ENCODE measurements around the gene DENND4A. TPM values are rescaled to one million over a fixed set of nuclear protein-coding genes. Genes with fewer than 3 reads are reported as not detected.

The DENND4A gene
- total and polyA plus RNA-seq, 8 donors: 20.6 to 26.3 (median 23.7) TPM

DNA sequence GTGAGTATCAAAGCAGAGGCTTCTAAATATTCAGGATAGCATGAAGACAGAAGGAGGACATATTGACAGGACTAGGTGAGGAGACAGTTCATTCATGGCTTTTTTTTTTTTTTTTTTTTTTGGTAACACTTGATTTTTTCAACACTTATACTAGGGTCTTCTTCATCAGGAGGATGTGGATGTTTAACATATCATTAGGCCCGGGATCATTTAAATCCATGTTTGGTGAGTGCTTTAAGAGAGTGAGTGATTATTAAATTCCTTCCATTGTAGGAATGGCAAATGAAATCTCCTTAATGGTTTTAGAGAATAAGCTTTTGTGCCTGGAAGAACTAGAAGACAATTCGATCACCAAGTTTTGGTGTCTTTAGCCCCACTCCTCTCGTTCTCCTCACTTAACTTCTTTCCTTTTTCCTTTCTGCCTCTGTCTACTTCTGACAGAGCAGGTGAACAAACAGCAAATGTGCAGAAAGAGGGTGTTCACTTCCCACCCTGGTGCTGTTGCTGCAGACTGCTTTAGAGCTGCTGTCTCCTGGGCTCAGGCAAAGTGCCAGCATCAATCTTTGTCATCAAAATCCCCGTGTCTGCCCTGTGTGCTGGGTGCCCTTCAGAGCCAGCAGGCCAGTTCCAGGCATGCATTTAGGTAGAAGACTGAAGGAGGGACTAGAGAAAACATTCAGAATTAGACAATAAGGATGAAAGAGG lies 41.6 kb upstream of the DENND4A start:
- Histone ChIP-seq H3K4me1 (peaks cover 14 to 79% of the 10 kb centered on the region in 2 donors), H3K4me3 (no peak overlapping the region), H3K27me3 (no peaks in the 10 kb centered on the region), H3K27ac (peak overlapping the region; percentile 84 to 96), H3K36me3 (no peaks in the 10 kb centered on the region), H3K9me3 (no peaks in the 10 kb centered on the region)
- DNase-seq (no peak), ATAC-seq (no peak)
- intact Hi-C loops (cut with DNase I): no loop called here
- TF ChIP-seq, protein P1, sequence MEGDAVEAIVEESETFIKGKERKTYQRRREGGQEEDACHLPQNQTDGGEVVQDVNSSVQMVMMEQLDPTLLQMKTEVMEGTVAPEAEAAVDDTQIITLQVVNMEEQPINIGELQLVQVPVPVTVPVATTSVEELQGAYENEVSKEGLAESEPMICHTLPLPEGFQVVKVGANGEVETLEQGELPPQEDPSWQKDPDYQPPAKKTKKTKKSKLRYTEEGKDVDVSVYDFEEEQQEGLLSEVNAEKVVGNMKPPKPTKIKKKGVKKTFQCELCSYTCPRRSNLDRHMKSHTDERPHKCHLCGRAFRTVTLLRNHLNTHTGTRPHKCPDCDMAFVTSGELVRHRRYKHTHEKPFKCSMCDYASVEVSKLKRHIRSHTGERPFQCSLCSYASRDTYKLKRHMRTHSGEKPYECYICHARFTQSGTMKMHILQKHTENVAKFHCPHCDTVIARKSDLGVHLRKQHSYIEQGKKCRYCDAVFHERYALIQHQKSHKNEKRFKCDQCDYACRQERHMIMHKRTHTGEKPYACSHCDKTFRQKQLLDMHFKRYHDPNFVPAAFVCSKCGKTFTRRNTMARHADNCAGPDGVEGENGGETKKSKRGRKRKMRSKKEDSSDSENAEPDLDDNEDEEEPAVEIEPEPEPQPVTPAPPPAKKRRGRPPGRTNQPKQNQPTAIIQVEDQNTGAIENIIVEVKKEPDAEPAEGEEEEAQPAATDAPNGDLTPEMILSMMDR (IDR thresholded peaks at IDR 0.05): no peak

- H3K4me1 ChIP-seq: peaks cover 14 to 83% of the 10 kb centered on the region in 2 donors
- H3K27ac ChIP-seq: peak overlapping the region; percentile 84 to 96
- TF ChIP-seq, protein P1 (IDR thresholded peaks at IDR 0.05): no peak
- peak; percentile 76 to 89 (median 85) for DNase-seq
- H3K27me3 ChIP-seq: no peaks in the 10 kb centered on the region
- intact Hi-C loops (cut with DNase I): no loop called here
- ATAC-seq: peak; percentile 87
- no peaks in the 10 kb centered on the region for H3K9me3 ChIP-seq
- H3K36me3 ChIP-seq: no peaks in the 10 kb centered on the region
- H3K4me3 ChIP-seq: peak overlapping the region in 1 of 2 donors; percentile 16
These were observed 40.7 kb upstream of the DENND4A start for GRCh38 chr15:65832549-65833364.

DNA sequence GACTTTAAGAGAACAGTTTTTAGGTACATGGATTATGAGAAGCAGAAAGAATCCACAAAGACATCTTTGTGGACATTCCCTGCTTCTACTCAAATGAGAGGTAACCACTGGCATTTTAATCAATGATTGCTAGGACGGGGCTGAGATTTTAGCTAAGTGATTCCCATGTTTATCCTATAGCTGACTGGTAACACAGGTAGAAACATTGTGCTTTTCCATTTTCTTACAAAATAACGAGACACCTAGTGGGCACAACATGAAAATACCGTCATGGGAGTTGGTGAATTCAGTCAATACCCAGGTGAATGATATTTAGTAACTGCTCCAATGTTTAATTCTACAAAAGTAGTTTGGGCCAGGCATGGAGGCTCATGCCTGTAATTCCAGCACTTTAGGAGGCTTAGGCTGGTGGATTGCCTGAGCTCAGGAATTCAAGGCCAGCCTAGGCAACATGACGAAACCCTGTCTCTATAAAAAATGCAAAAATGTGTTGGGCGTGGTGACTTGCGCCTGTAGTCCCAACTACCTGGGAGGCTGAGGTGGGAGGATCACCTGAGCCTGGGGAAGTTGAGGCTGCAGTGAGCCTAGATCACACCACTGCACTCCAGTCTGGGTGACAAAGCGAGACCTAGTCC lies 37.2 kb upstream of the DENND4A start:
- Histone ChIP-seq H3K4me1 (peaks cover 14 to 75% of the 10 kb centered on the region in 2 donors), H3K9me3 (no peaks in the 10 kb centered on the region), H3K4me3 (no peak overlapping the region), H3K27me3 (no peaks in the 10 kb centered on the region), H3K27ac (peak overlapping the region in 1 of 2 donors; percentile 41), H3K36me3 (no peaks in the 10 kb centered on the region)
- DNase-seq (no peak), ATAC-seq (peak; percentile 12)
- TF ChIP-seq, protein P1 (IDR thresholded peaks at IDR 0.05): peak; percentile 37 to 38
- intact Hi-C loops (cut with DNase I): no loop called here

GRCh38 chr15:65828585-65828984 lies 36.5 kb upstream of the DENND4A start:
- DNase-seq (no peak), ATAC-seq (no peak)
- H3K36me3 ChIP-seq: no peaks in the 10 kb centered on the region
- peaks cover 14 to 71% of the 10 kb centered on the region in 2 donors for H3K4me1 ChIP-seq
- H3K27ac ChIP-seq: peak overlapping the region in 1 of 2 donors; percentile 41
- H3K27me3 ChIP-seq: no peaks in the 10 kb centered on the region
- intact Hi-C loops (cut with DNase I): no loop called here
- no peaks in the 10 kb centered on the region for H3K9me3 ChIP-seq
- TF ChIP-seq, protein P1 (IDR thresholded peaks at IDR 0.05): no peak
- H3K4me3 ChIP-seq: no peak overlapping the region

GRCh38 chr15:65827065-65827464 lies 35.0 kb upstream of the DENND4A start:
- H3K4me1 ChIP-seq: peaks cover 0 to 56% of the 10 kb centered on the region in 2 donors
- ATAC-seq (peak; percentile 10), DNase-seq (no peak)
- intact Hi-C loops (cut with DNase I): no loop called here
- TF ChIP-seq, protein P1 (IDR thresholded peaks at IDR 0.05): no peak
- no peaks in the 10 kb centered on the region for H3K27me3 ChIP-seq
- H3K36me3 ChIP-seq: no peaks in the 10 kb centered on the region
- peak overlapping the region in 1 of 2 donors; percentile 38 for H3K27ac ChIP-seq
- H3K4me3 ChIP-seq: no peak overlapping the region
- H3K9me3 ChIP-seq: no peaks in the 10 kb centered on the region

Measured in left lung (tissue), 10 donors.